Neural cell (in vitro differentiated cells): ENCODE results near the gene RNF145.

ENCODE experiments used
- CTCF ChIP-seq: fragments of 450-650 bp; IDR thresholded peaks from 2 replicates; pipeline ENCODE4 v1.5.1; 2014; ENCODE audit warnings: antibody characterized with exemption, mild to moderate bottlenecking, moderate library complexity; ENCODE audit not compliant: poor library complexity, severe bottlenecking
- POLR2AphosphoS5 ChIP-seq: IDR thresholded peaks from 2 replicates; pipeline ENCODE4 v1.6.1; 2012
- TF ChIP-seq, protein P1 (sequence below): IDR thresholded peaks from 2 replicates; pipeline ENCODE4 v1.6.1; 2012; ENCODE audit warnings: borderline replicate concordance

DNA sequence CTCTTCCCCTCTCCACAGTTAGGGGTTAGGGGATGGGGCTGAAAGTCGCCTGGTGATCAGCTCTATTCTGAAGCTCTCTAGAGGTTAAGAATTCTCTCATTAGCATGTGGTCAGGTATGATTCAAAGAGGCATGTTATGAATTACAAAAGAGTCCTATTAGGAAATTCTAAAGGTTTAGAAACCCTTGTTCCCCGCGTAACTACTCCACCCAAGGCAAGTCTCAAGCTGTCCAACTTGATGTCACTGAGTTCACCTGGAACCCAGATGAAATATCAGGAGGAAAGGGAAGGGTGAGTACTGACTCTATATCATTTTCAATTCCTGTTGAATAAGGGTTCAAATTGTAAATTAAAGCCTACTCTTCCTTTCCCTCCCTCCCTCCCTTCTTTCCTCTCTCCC lies 18.1 kb upstream of the RNF145 start:
- TF ChIP-seq CTCF (no peak), POLR2AphosphoS5 (no peak)
- TF ChIP-seq, protein P1, sequence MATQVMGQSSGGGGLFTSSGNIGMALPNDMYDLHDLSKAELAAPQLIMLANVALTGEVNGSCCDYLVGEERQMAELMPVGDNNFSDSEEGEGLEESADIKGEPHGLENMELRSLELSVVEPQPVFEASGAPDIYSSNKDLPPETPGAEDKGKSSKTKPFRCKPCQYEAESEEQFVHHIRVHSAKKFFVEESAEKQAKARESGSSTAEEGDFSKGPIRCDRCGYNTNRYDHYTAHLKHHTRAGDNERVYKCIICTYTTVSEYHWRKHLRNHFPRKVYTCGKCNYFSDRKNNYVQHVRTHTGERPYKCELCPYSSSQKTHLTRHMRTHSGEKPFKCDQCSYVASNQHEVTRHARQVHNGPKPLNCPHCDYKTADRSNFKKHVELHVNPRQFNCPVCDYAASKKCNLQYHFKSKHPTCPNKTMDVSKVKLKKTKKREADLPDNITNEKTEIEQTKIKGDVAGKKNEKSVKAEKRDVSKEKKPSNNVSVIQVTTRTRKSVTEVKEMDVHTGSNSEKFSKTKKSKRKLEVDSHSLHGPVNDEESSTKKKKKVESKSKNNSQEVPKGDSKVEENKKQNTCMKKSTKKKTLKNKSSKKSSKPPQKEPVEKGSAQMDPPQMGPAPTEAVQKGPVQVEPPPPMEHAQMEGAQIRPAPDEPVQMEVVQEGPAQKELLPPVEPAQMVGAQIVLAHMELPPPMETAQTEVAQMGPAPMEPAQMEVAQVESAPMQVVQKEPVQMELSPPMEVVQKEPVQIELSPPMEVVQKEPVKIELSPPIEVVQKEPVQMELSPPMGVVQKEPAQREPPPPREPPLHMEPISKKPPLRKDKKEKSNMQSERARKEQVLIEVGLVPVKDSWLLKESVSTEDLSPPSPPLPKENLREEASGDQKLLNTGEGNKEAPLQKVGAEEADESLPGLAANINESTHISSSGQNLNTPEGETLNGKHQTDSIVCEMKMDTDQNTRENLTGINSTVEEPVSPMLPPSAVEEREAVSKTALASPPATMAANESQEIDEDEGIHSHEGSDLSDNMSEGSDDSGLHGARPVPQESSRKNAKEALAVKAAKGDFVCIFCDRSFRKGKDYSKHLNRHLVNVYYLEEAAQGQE, result no peak
